K562 (cell line): Measurements from ENCODE around the gene DNASE1L3. TPM values are rescaled to one million over a fixed set of nuclear protein-coding genes. Genes with fewer than 3 reads are reported as not detected.

ENCODE experiments used
- DEAF1 ChIP-seq: fragments of 450-650 bp; formaldehyde crosslinking; IDR thresholded peaks from 2 replicates; pipeline ENCODE4 v1.4.0; 2020; ENCODE audit warnings: mild to moderate bottlenecking, moderate library complexity
- EGR1 ChIP-seq: fragments of 450-650 bp; conservative IDR thresholded peaks from 2 replicates; pipeline ENCODE4 v1.6.1; 2017; ENCODE audit warnings: mild to moderate bottlenecking
- MTA3 ChIP-seq: fragments of 450-650 bp; formaldehyde crosslinking; IDR thresholded peaks from 2 replicates; pipeline ENCODE4 v1.6.1; 2017; ENCODE audit warnings: mild to moderate bottlenecking, borderline replicate concordance
- RAD21 ChIP-seq, 2 experiments: fragments of 250-450 bp in 1 of 2; fragments of 450-650 bp in 1 of 2; sonication (Bioruptor Pico) in 1 of 2; formaldehyde crosslinking in 1 of 2; IDR thresholded peaks in 1 of 2; conservative IDR thresholded peaks in 1 of 2; 2 replicates each; pipeline versions ENCODE4 v1.4.0 to v1.8.0; 2020 to 2022; ENCODE audit warnings: mild to moderate bottlenecking in 2 of 2, moderate library complexity in 1 of 2
- REST ChIP-seq, 2 experiments: fragments of 450-650 bp; formaldehyde crosslinking in 1 of 2; IDR thresholded peaks; 2 replicates each; pipeline versions ENCODE4 v1.4.0 to v1.6.1; 2014 to 2020; ENCODE audit warnings: mild to moderate bottlenecking in 2 of 2, borderline replicate concordance in 1 of 2, low read depth in 1 of 2
- RFX7 ChIP-seq: fragments of 250-450 bp; sonication (Bioruptor Pico); IDR thresholded peaks from 2 replicates; pipeline ENCODE4 v1.5.1; 2021; ENCODE audit warnings: mild to moderate bottlenecking
- SMAD1 ChIP-seq: fragments of 150-350 bp; IDR thresholded peaks from 2 replicates; pipeline ENCODE4 v1.6.1; 2014; ENCODE audit warnings: low read length, low read depth; ENCODE audit not compliant: partially characterized antibody
- TRIM25 ChIP-seq: fragments of 450-650 bp; IDR thresholded peaks from 2 replicates; pipeline ENCODE4 v1.7.0; 2016; ENCODE audit warnings: borderline replicate concordance
- ZC3H11A ChIP-seq: IDR thresholded peaks from 2 replicates; pipeline ENCODE4 v1.6.1; 2012; ENCODE audit warnings: low read depth, low read length, improper control_type of control experiment
- ZNF280A ChIP-seq: fragments of 450-650 bp; IDR thresholded peaks from 2 replicates; pipeline ENCODE4 v1.6.1; 2018; ENCODE audit warnings: mild to moderate bottlenecking, low read depth; ENCODE audit not compliant: partially characterized antibody
- polyA plus RNA-seq, 8 experiments: library from polyadenylated mRNA; depleted of rRNA in 4 of 8; stranded (reverse) in 5 of 8; unstranded in 3 of 8; fragments of >200 nt; fragmentation: Nextera tagmentation in 2 of 8; fragmentation: Illumina TruSeq in 1 of 8; extraction: Ambion mirVana in 2 of 8; extraction: Trizol in 1 of 8; gene quantifications; 2 replicates each; pipeline versions ENCODE4 v1.2.1 to v1.2.3, GENCODE V29; 2011 to 2014; ENCODE audit warnings: inconsistent platforms in 1 of 8, missing spikeins in 1 of 8
- total RNA-seq, 7 experiments: library from RNA; depleted of rRNA in 6 of 7; stranded (reverse); fragments of >200 nt in 6 of 7; fragmentation: Illumina TruSeq in 2 of 7; extraction: Trizol in 2 of 7; gene quantifications; 2 replicates each; pipeline versions ENCODE4 v1.2.1 to v1.2.3, GENCODE V29; 2011 to 2021; ENCODE audit warnings: low replicate concordance in 1 of 7

The DNASE1L3 gene
- total and polyA plus RNA-seq, 9 of the 15 experiments (the other 6 are each of a cell fraction or from before 2014, with no cell fraction given): 0.06 TPM; not detected in 8

- TF ChIP-seq DEAF1 (CRISPR knock-in tag) (0 out of 2 replicates have a peak, but pooled peaks have one; percentile 10), REST (IDR thresholded peaks at IDR 0.05; ENCODE audit: borderline replicate concordance) (peak; percentile 61; the same call in 1 of the 2 replicates), REST (CRISPR knock-in tag; IDR thresholded peaks at IDR 0.05; ENCODE audit: low read depth) (no peak), MTA3 (no peak), SMAD1 (no peak), RFX7 (no peak), RAD21 (CRISPR knock-in tag; conservative IDR thresholded peaks at IDR 0.05 in 1 of 2, IDR thresholded peaks at IDR 0.05 in 1 of 2) (peak; percentile 55), ZC3H11A (no peak), EGR1 (peak; percentile 27; the same call in 1 of the 2 replicates), TRIM25 (peak; percentile 92; the same call in 1 of the 2 replicates), ZNF280A (no peak)
Measured at GRCh38 chr3:58237238-58237940, 26.6 kb upstream of the DNASE1L3 start, which contains the start of gene ABHD6 (continued).
